Activated CD8-positive, alpha-beta T cell treated with anti-CD3 and anti-CD28 coated beads for 36 hours (primary cell): Measurements from ENCODE around the gene AGA. TPM values are rescaled to one million over a fixed set of nuclear protein-coding genes. Genes with fewer than 3 reads are reported as not detected.

Source experiments
- ATAC-seq: fragments of 200-7000 bp; cut with Tn5 transposase; one replicate; pipeline ENCODE4 v1.10.0; 2021; ENCODE audit warnings: mild to moderate bottlenecking, moderate library complexity
- CTCF ChIA-PET: fragments of 350-600 bp; sonication (Branson Sonifier 250); formaldehyde crosslinking; loops from one replicate; lab custom pipeline; 2021; ENCODE audit warnings: antibody characterized with exemption; lab: Charles Lee
- POLR2A ChIA-PET: fragments of 350-600 bp; sonication (Branson Sonifier 250); formaldehyde crosslinking; loops from one replicate; lab custom pipeline; 2021; ENCODE audit warnings: antibody characterized with exemption; lab: Charles Lee
- DNase-seq: peaks from one replicate; pipeline ENCODE4 v3.0.0-alpha.2; 2020
- H3K27ac Mint-ChIP-seq: one replicate; pipeline ENCODE4 v1.8.0; 2021; ENCODE audit warnings: mild to moderate bottlenecking, mixed read lengths
- H3K27me3 Mint-ChIP-seq: one replicate; pipeline ENCODE4 v1.8.0; 2021; ENCODE audit warnings: mixed read lengths
- H3K36me3 Mint-ChIP-seq: one replicate; pipeline ENCODE4 v1.8.0; 2021; ENCODE audit warnings: low read depth, mixed read lengths
- H3K4me1 Mint-ChIP-seq: one replicate; pipeline ENCODE4 v1.8.0; 2021; ENCODE audit warnings: low read depth, mixed read lengths
- H3K4me3 Mint-ChIP-seq: one replicate; pipeline ENCODE4 v1.8.0; 2021; ENCODE audit warnings: mild to moderate bottlenecking, moderate library complexity, mixed read lengths
- H3K9me3 Mint-ChIP-seq: one replicate; pipeline ENCODE4 v1.8.0; 2021; ENCODE audit warnings: mixed read lengths
- CTCF ChIP-seq: fragments of 200-600 bp; IDR thresholded peaks from one replicate; pipeline ENCODE4 v1.8.0; 2022; ENCODE audit warnings: antibody characterized with exemption, mild to moderate bottlenecking
- intact Hi-C: fragments of 100-400 bp; cut with micrococcal nuclease; formaldehyde crosslinking; loops from one replicate; pipeline ENCODE4 v1.10.0; 2022
- total RNA-seq, 2 experiments: library from RNA; stranded (reverse); gene quantifications; one replicate each; pipeline ENCODE4 v1.2.3, GENCODE V29; 2021

AGA gene
- total RNA-seq, 2 experiments from 2014 or later, result 19.7 to 21.8 TPM

- ATAC-seq (no peak), DNase-seq (no peak)
- intact Hi-C loops, result no loop called here
- Mint-ChIP-seq H3K36me3 (no peaks in the 10 kb centered on the region), H3K4me1 (no peaks in the 10 kb centered on the region), H3K9me3 (no peaks in the 10 kb centered on the region), H3K4me3 (no peak overlapping the region), H3K27me3 (no peaks in the 10 kb centered on the region), H3K27ac (no peak overlapping the region)
- TF ChIP-seq CTCF, result no peak
- ChIA-PET CTCF (interaction anchor here (0.6 to 1.4 kb wide), 2 partner anchors 19 to 38 kb away, joined by 3 read pairs; no protein-coding TSS in a partner anchor), POLR2A (interaction anchor here (1.1 kb wide), 1 partner anchor 30 kb away, joined by 6 read pairs; the partner anchor contains the start of gene AGA)
Measured at GRCh38 chr4:177411996-177412395, 30.2 kb downstream of the AGA start.

- no peak for ATAC-seq
Measured at GRCh38 chr4:177410566-177410965, 31.7 kb downstream of the AGA start.

GRCh38 chr4:177408023-177408422, 34.2 kb downstream of the AGA start:
- no peak for ATAC-seq
- ChIA-PET POLR2A (no interaction called here), CTCF (no interaction called here)
- no peak overlapping the region for H3K4me3 Mint-ChIP-seq
- no peak for TF ChIP-seq CTCF
- H3K4me1 Mint-ChIP-seq, result peaks cover 6% of the 10 kb centered on the region
- H3K9me3 Mint-ChIP-seq, result no peaks in the 10 kb centered on the region
- intact Hi-C loops, result no loop called here
- no peaks in the 10 kb centered on the region for H3K36me3 Mint-ChIP-seq
- H3K27me3 Mint-ChIP-seq, result no peaks in the 10 kb centered on the region
- H3K27ac Mint-ChIP-seq, result no peak overlapping the region
- no peak for DNase-seq

More at GRCh38 chr4:177410566-177410965, 31.7 kb downstream of the AGA start:
- H3K9me3 Mint-ChIP-seq, result no peaks in the 10 kb centered on the region
- no peak for TF ChIP-seq CTCF
- ChIA-PET POLR2A (no interaction called here), CTCF (no interaction called here)
- no peak for DNase-seq
- H3K27ac Mint-ChIP-seq, result no peak overlapping the region
- no peaks in the 10 kb centered on the region for H3K27me3 Mint-ChIP-seq
- H3K4me1 Mint-ChIP-seq, result no peaks in the 10 kb centered on the region
- intact Hi-C loops, result no loop called here
- no peaks in the 10 kb centered on the region for H3K36me3 Mint-ChIP-seq
- no peak overlapping the region for H3K4me3 Mint-ChIP-seq

- no peak for DNase-seq
- Mint-ChIP-seq H3K27me3 (no peaks in the 10 kb centered on the region), H3K27ac (no peak overlapping the region), H3K9me3 (no peaks in the 10 kb centered on the region), H3K36me3 (no peaks in the 10 kb centered on the region), H3K4me3 (no peak overlapping the region), H3K4me1 (peaks cover 25% of the 10 kb centered on the region)
- no peak for TF ChIP-seq CTCF
- POLR2A ChIA-PET, result interaction anchor here (0.5 kb wide), 1 partner anchor 1050 kb away, joined by 3 read pairs; no protein-coding TSS in a partner anchor
- CTCF ChIA-PET, result no interaction called here
- intact Hi-C loops, result no loop called here
- ATAC-seq, result no peak
Measured at GRCh38 chr4:177405508-177405907, 36.7 kb downstream of the AGA start.

GRCh38 chr4:177404986-177405385, 37.3 kb downstream of the AGA start:
- intact Hi-C loops, result no loop called here
- H3K36me3 Mint-ChIP-seq, result no peaks in the 10 kb centered on the region
- no peaks in the 10 kb centered on the region for H3K9me3 Mint-ChIP-seq
- DNase-seq, result no peak
- H3K4me3 Mint-ChIP-seq, result no peak overlapping the region
- no peaks in the 10 kb centered on the region for H3K27me3 Mint-ChIP-seq
- CTCF ChIA-PET, result no interaction called here
- ATAC-seq, result no peak
- POLR2A ChIA-PET, result interaction anchor here (0.5 kb wide), 1 partner anchor 1049 kb away, joined by 3 read pairs; no protein-coding TSS in a partner anchor
- TF ChIP-seq CTCF, result no peak
- no peak overlapping the region for H3K27ac Mint-ChIP-seq
- H3K4me1 Mint-ChIP-seq, result peaks cover 30% of the 10 kb centered on the region
